ENCODE results near the gene TRABD2B.

Gene TRABD2B

GRCh38 chr1:47997289-47998200 lies at the start of gene TRABD2B:
TRABD2B (minus strand) TSS chr1:47997385.
- DNase-seq (ENCODE audit: low read depth): peak; percentile 42

GRCh38 chr1:48044311-48044710 lies 47.1 kb upstream of the TRABD2B start:
- DNase-seq (ENCODE audit: low read depth): no peak

- DNase-seq (ENCODE audit: low read depth): no peak
Observed at GRCh38 chr1:48043622-48044021, 46.4 kb upstream of the TRABD2B start.

GRCh38 chr1:48040154-48040553 lies 43.0 kb upstream of the TRABD2B start:
- no peak for DNase-seq (ENCODE audit: low read depth)

- DNase-seq (ENCODE audit: low read depth): no peak
Observed at GRCh38 chr1:48039088-48040054, 42.2 kb upstream of the TRABD2B start.

GRCh38 chr1:48038270-48038767 lies 41.1 kb upstream of the TRABD2B start:
- DNase-seq (ENCODE audit: low read depth): no peak

- DNase-seq (ENCODE audit: low read depth): no peak
Observed at GRCh38 chr1:48036710-48037355, 39.6 kb upstream of the TRABD2B start.

GRCh38 chr1:48035371-48036141 lies 38.4 kb upstream of the TRABD2B start:
- DNase-seq (ENCODE audit: low read depth): no peak

- DNase-seq (ENCODE audit: low read depth): no peak
Observed at GRCh38 chr1:48033495-48034045, 36.4 kb upstream of the TRABD2B start.

- DNase-seq (ENCODE audit: low read depth): no peak
Observed at GRCh38 chr1:48031676-48032075, 34.5 kb upstream of the TRABD2B start.

GRCh38 chr1:48030696-48031365 lies 33.6 kb upstream of the TRABD2B start:
- DNase-seq (ENCODE audit: low read depth): no peak

- no peak for DNase-seq (ENCODE audit: low read depth)
Observed at GRCh38 chr1:48030211-48030610, 33.0 kb upstream of the TRABD2B start.

- DNase-seq (ENCODE audit: low read depth): no peak
Observed at GRCh38 chr1:48028218-48029069, 31.3 kb upstream of the TRABD2B start.

- no peak for DNase-seq (ENCODE audit: low read depth)
Observed at GRCh38 chr1:48027533-48027835, 30.3 kb upstream of the TRABD2B start.

GRCh38 chr1:48026701-48027532 lies 29.7 kb upstream of the TRABD2B start:
- no peak for DNase-seq (ENCODE audit: low read depth)

- no peak for DNase-seq (ENCODE audit: low read depth)
Observed at GRCh38 chr1:48026275-48026674, 29.1 kb upstream of the TRABD2B start.

- no peak for DNase-seq (ENCODE audit: low read depth)
Observed at GRCh38 chr1:48025076-48025475, 27.9 kb upstream of the TRABD2B start.

GRCh38 chr1:48023488-48023887 lies 26.3 kb upstream of the TRABD2B start:
- no peak for DNase-seq (ENCODE audit: low read depth)

GRCh38 chr1:48022306-48022705 lies 25.1 kb upstream of the TRABD2B start:
- no peak for DNase-seq (ENCODE audit: low read depth)

Measured in activated T-helper 9 cell treated with anti-CD3 and anti-CD28 coated beads, Interleukin-2, amount 50 U/mL, for 16 hours (primary cell).